ENCODE measurements around the gene TANGO2. TPM values are rescaled to one million over a fixed set of nuclear protein-coding genes. Genes with fewer than 3 reads are reported as not detected.

Gene TANGO2
- total RNA-seq, 4 donors from 2014 or later, result 31.7 to 56.7 (median 39.0) TPM

DNA sequence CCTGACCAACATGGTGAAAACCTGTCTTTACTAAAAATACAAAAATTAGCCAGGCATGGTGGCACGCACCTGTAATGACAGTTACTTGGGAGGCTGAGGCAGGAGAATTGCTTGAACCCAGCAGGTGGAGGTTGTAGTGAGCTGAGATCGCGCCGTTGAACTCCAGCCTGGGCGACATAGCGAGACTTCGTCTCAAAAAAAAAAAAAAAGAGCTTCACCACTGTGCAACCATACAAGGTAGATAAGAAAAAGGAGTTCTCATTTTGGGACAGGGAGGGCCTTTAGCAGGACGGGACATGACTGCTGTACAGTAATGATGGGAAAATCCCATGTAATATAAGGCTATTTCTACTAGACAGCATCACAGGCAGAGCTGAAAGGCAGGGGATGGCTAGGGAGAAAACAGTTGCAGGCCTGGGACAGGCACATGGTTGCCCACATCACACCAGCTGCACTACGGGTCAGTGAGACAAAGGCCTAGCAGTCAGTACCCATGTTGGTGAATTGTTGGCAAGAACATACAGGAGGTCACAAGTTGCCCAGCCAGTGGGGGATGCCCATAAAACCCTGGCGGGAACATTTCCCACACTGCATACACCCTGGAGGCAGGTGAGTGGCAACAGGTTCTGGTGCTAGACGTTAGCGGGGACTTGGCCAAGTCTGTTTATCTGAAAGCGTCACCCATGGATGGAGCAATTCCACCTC lies 5.4 kb downstream of the TANGO2 start:
- Histone ChIP-seq H3K4me3 (no peak overlapping the region), H3K27ac (no peak overlapping the region), H3K36me3 (peaks cover 0 to 10% (median 0%) of the 10 kb centered on the region in 3 donors), H3K9me3 (no peaks in the 10 kb centered on the region), H3K27me3 (no peaks in the 10 kb centered on the region), H3K4me1 (peaks cover 0 to 39% (median 12%) of the 10 kb centered on the region in 4 donors)
- DNase-seq (ENCODE audit: low spot score in 2 of 2), result no peak
- WGBS, 2 donors, result 90 to 92% methylated on average over 13 of the region's 13 CpGs
- TF ChIP-seq EP300 (IDR thresholded peaks at IDR 0.05) (no peak), POLR2A (IDR thresholded peaks at IDR 0.05) (no peak), CTCF (IDR thresholded peaks at IDR 0.05) (no peak)

DNA sequence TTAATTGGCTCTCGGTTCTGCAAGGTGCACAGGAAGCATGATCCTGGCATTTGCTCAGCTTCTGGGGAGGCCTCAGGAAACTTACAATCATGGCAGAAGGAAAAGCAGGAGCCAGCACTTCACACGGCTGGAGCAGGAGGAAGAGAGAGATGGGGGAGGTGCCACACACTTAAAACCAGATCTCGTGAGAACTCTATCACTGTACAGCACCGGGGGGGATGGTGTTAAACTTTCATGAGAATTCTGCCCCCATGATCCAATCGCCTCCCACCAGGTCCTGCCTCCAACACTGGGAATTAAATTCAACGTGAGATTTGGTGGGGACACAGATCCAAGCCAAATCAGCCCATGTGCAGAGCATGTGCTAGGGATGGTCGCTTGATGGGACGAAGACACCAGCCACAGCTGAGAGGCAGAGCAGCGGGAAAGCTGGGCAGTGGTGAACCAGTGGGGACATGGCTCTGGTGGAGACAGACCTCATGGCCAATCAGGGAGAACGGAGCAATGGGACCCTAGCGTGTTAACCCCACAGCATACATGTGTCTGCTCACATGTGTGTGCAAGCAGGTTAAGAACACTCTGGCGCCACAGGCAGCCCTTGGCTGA lies 6.2 kb downstream of the TANGO2 start:
- WGBS, 2 donors, result 80 to 82% methylated on average over 12 of the region's 12 CpGs
- no peak for DNase-seq (ENCODE audit: low spot score in 2 of 2)

DNA sequence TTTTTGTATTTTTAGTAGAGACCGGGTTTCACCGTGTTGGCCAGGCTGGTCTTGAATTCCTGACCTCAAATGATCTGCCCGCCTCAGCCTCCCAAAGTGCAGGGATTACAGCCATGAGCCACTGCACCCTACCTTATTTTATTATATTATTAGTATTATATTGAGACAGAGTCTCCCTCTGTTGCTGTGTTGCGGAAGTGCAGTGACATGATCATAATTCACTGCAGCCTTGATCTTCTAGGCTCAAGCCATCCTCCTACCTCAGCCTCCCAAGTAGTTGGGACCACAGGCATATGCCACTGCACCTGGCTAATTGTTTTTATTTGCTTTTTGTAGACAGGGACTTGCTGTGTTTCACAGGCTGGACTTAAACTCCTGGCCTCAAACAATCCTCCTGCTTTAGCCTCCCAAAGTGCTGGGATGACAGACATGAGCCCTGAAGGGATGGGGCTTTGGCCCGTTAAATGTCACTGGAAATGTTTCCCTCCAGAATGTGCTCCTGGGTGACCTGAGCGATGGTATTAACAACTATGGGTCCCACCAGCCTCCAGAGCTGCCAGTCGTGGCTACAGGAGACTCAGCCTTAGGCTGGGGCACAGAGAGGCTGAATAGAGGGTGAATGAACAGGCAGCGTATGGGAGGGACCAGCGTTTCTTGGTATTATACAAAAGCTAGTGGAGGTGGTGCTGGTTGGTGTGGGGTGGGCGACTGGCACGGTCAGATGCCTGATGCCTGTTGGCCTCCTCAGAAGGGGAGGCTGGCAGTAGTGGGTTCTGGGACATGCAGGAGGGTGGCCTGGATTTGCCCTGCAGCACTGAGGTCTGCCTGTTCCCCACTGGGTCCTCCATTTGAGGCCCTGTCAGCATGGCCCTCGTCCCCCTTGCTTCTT lies 7.3 kb downstream of the TANGO2 start:
- no peak for DNase-seq (ENCODE audit: low spot score in 2 of 2)
- peaks cover 0 to 38% (median 9%) of the 10 kb centered on the region in 4 donors for H3K4me1 ChIP-seq
- H3K4me3 ChIP-seq, result no peak overlapping the region
- H3K27ac ChIP-seq, result peak overlapping the region in 1 of 4 donors; percentile 41
- TF ChIP-seq POLR2A (IDR thresholded peaks at IDR 0.05) (no peak), EP300 (IDR thresholded peaks at IDR 0.05) (no peak), CTCF (IDR thresholded peaks at IDR 0.05) (no peak)
- WGBS, 2 donors, result 72 to 84% methylated on average over 12 of the region's 12 CpGs
- H3K27me3 ChIP-seq, result no peaks in the 10 kb centered on the region
- H3K9me3 ChIP-seq, result no peaks in the 10 kb centered on the region
- peaks cover 0 to 18% (median 0%) of the 10 kb centered on the region in 3 donors for H3K36me3 ChIP-seq

More for the DNA sequence above, 6.2 kb downstream of the TANGO2 start:
- TF ChIP-seq EP300 (IDR thresholded peaks at IDR 0.05) (no peak), CTCF (IDR thresholded peaks at IDR 0.05) (no peak), POLR2A (IDR thresholded peaks at IDR 0.05) (no peak)
- peaks cover 0 to 38% (median 7%) of the 10 kb centered on the region in 4 donors for H3K4me1 ChIP-seq
- no peak overlapping the region for H3K4me3 ChIP-seq
- H3K36me3 ChIP-seq, result peaks cover 0 to 18% (median 0%) of the 10 kb centered on the region in 3 donors
- no peaks in the 10 kb centered on the region for H3K9me3 ChIP-seq
- H3K27ac ChIP-seq, result no peak overlapping the region
- H3K27me3 ChIP-seq, result no peaks in the 10 kb centered on the region

DNA sequence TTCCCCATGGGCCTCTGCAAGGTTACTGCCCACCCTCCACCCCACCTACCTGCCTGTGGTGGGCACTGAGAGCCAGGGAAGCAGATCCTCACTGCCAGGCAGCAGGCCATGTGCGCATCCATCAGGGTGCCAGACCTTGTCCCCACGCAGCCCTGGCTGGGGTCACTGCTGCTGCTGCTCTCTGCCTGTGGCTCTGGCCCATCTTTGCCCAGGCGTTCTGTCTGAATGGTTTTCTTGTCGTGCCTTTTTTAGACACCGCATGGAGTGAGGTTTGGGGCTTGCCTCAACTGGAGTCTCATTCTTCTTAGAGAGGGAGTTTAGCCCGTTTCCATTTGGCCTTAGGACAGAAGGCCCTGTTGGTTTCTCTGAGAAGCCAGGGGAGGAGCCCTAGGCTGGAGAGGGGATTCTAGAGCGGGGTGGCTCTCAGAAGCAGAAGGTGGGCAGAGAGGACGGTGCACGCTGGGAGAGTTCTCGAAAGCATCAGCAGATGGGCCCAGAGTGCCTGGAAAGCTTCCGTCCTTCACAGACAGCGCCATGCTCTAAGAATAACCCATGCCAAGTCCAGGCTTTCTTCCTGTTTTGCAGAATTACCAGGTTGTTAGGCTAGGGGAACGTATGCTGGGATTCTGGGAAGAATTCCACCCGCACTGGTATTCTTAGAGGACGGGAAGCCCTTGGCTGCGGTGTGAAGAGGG lies 8.1 kb downstream of the TANGO2 start:
- WGBS, 2 donors, result 63 to 72% methylated on average over 16 of the region's 16 CpGs
- Histone ChIP-seq H3K4me1 (peaks cover 0 to 40% (median 9%) of the 10 kb centered on the region in 4 donors), H3K9me3 (no peaks in the 10 kb centered on the region), H3K4me3 (no peak overlapping the region), H3K27me3 (no peaks in the 10 kb centered on the region), H3K27ac (peak overlapping the region in 1 of 4 donors; percentile 41), H3K36me3 (peaks cover 0 to 16% (median 0%) of the 10 kb centered on the region in 3 donors)
- TF ChIP-seq EP300 (IDR thresholded peaks at IDR 0.05) (no peak), POLR2A (IDR thresholded peaks at IDR 0.05) (no peak), CTCF (IDR thresholded peaks at IDR 0.05) (no peak)
- DNase-seq (ENCODE audit: low spot score in 2 of 2), result no peak
